ENCODE results near the gene ZNF804B.

DNA sequence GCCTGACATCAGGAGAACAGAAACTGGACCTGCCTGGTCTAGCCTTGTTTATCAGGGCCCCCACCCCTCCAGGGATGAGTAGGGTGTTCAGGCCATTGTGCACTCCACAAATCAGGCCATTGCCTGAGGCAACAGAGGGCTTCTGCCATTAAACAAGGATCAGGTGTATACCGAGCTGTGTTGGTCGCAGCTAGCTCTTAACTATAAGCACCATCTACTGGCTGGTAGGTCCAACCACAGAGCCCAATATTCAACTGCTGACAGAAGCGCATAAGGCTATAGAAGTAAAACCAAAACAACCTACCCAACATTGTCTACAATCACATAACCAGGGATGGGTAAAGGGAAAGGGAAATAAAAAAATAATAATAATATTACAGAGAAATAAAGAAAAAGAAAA, 487.7 kb downstream of the ZNF804B start:
- TF ChIP-seq, protein P1, sequence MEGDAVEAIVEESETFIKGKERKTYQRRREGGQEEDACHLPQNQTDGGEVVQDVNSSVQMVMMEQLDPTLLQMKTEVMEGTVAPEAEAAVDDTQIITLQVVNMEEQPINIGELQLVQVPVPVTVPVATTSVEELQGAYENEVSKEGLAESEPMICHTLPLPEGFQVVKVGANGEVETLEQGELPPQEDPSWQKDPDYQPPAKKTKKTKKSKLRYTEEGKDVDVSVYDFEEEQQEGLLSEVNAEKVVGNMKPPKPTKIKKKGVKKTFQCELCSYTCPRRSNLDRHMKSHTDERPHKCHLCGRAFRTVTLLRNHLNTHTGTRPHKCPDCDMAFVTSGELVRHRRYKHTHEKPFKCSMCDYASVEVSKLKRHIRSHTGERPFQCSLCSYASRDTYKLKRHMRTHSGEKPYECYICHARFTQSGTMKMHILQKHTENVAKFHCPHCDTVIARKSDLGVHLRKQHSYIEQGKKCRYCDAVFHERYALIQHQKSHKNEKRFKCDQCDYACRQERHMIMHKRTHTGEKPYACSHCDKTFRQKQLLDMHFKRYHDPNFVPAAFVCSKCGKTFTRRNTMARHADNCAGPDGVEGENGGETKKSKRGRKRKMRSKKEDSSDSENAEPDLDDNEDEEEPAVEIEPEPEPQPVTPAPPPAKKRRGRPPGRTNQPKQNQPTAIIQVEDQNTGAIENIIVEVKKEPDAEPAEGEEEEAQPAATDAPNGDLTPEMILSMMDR (conservative IDR thresholded peaks at IDR 0.05; ENCODE audit: low read depth, low read length), result no peak
- no peak for TF ChIP-seq EZH2 (IDR thresholded peaks at IDR 0.05; ENCODE audit: borderline replicate concordance, low read depth, low read length, poor library complexity, severe bottlenecking)
